HCT116 (cell line): Measurements from ENCODE around the gene COG5.

Experiments
- EZH2 ChIP-seq: fragments of 200-600 bp; sonication (generic); IDR thresholded peaks from 2 replicates; pipeline ENCODE4 v1.6.1; 2017; ENCODE audit warnings: antibody characterized with exemption, mixed run types
- POLR2A ChIP-seq: IDR thresholded peaks from 2 replicates; pipeline ENCODE4 v1.7.0; 2011; ENCODE audit warnings: borderline replicate concordance; ENCODE audit not compliant: insufficient read depth, insufficient read length; ENCODE audit errors: extremely low read depth
- YY1 ChIP-seq: IDR thresholded peaks from 2 replicates; pipeline ENCODE4 v1.6.1; 2011; ENCODE audit warnings: low read length, low read depth, moderate library complexity, mild to moderate bottlenecking; ENCODE audit not compliant: insufficient replicate concordance; ENCODE audit errors: extremely low read depth
- ZNF274 ChIP-seq: fragments of 200-500 bp; sonication (Bioruptor generic); IDR thresholded peaks from 2 replicates; pipeline ENCODE4 v1.6.1; 2014; ENCODE audit warnings: mild to moderate bottlenecking, low read depth, low read length, inconsistent platforms
- TF ChIP-seq, protein P1 (sequence below), 3 experiments: fragments of 200-600 bp in 1 of 3; sonication (generic) in 1 of 3; IDR thresholded peaks in 2 of 3; conservative IDR thresholded peaks in 1 of 3; 2 replicates each; pipeline ENCODE4 v1.5.1; 2012 to 2017; ENCODE audit warnings: low read depth in 2 of 3, low read length in 2 of 3, antibody characterized with exemption in 1 of 3, borderline replicate concordance in 1 of 3, control low read depth in 1 of 3, mild to moderate bottlenecking in 1 of 3, mixed read lengths in 1 of 3, mixed run types in 1 of 3, moderate library complexity in 1 of 3; ENCODE audit not compliant: insufficient read depth in 1 of 3
- TF ChIP-seq, protein P2 (sequence below): IDR thresholded peaks from 2 replicates; pipeline ENCODE4 v1.6.1; 2012; ENCODE audit warnings: low read depth

GRCh38 chr7:107264723-107265122 lies 299.0 kb downstream of the COG5 start:
- TF ChIP-seq, protein P1, sequence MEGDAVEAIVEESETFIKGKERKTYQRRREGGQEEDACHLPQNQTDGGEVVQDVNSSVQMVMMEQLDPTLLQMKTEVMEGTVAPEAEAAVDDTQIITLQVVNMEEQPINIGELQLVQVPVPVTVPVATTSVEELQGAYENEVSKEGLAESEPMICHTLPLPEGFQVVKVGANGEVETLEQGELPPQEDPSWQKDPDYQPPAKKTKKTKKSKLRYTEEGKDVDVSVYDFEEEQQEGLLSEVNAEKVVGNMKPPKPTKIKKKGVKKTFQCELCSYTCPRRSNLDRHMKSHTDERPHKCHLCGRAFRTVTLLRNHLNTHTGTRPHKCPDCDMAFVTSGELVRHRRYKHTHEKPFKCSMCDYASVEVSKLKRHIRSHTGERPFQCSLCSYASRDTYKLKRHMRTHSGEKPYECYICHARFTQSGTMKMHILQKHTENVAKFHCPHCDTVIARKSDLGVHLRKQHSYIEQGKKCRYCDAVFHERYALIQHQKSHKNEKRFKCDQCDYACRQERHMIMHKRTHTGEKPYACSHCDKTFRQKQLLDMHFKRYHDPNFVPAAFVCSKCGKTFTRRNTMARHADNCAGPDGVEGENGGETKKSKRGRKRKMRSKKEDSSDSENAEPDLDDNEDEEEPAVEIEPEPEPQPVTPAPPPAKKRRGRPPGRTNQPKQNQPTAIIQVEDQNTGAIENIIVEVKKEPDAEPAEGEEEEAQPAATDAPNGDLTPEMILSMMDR (IDR thresholded peaks at IDR 0.05 in 2 of 3, conservative IDR thresholded peaks at IDR 0.05 in 1 of 3; ENCODE audit: borderline replicate concordance in 1 of 3, insufficient read depth in 1 of 3, low read depth in 2 of 3, low read length in 2 of 3), result no peak
- no peak for TF ChIP-seq YY1
- TF ChIP-seq EZH2, result no peak
- no peak for TF ChIP-seq POLR2A
- TF ChIP-seq, protein P2, sequence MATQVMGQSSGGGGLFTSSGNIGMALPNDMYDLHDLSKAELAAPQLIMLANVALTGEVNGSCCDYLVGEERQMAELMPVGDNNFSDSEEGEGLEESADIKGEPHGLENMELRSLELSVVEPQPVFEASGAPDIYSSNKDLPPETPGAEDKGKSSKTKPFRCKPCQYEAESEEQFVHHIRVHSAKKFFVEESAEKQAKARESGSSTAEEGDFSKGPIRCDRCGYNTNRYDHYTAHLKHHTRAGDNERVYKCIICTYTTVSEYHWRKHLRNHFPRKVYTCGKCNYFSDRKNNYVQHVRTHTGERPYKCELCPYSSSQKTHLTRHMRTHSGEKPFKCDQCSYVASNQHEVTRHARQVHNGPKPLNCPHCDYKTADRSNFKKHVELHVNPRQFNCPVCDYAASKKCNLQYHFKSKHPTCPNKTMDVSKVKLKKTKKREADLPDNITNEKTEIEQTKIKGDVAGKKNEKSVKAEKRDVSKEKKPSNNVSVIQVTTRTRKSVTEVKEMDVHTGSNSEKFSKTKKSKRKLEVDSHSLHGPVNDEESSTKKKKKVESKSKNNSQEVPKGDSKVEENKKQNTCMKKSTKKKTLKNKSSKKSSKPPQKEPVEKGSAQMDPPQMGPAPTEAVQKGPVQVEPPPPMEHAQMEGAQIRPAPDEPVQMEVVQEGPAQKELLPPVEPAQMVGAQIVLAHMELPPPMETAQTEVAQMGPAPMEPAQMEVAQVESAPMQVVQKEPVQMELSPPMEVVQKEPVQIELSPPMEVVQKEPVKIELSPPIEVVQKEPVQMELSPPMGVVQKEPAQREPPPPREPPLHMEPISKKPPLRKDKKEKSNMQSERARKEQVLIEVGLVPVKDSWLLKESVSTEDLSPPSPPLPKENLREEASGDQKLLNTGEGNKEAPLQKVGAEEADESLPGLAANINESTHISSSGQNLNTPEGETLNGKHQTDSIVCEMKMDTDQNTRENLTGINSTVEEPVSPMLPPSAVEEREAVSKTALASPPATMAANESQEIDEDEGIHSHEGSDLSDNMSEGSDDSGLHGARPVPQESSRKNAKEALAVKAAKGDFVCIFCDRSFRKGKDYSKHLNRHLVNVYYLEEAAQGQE, result no peak
- TF ChIP-seq ZNF274, result no peak
